Activated T-helper 1 cell treated with anti-CD3 and anti-CD28 coated beads, Interleukin-12 subunit alpha, Interleukin-12 subunit beta, Interleukin-2, Interleukin-4 antibody, amounts not matched to agents 30 ng/mL and 10 ng/mL and 1 ng/mL, durations not matched to agents 14 hours and 24 hours and 36 hours (primary cell): ENCODE results near the gene FAM180B. TPM values are rescaled to one million over a fixed set of nuclear protein-coding genes. Genes with fewer than 3 reads are reported as not detected.

ENCODE experiments used
- DNase-seq: peaks from one replicate; pipeline ENCODE4 v3.0.0; 2021; ENCODE audit warnings: low spot score
- H3K27ac Mint-ChIP-seq: one replicate; pipeline ENCODE4 v1.8.0; 2021; ENCODE audit warnings: mild to moderate bottlenecking, mixed read lengths
- H3K27me3 Mint-ChIP-seq: one replicate; pipeline ENCODE4 v1.8.0; 2022; ENCODE audit warnings: mild to moderate bottlenecking, moderate library complexity, mixed read lengths; ENCODE audit not compliant: insufficient read depth
- H3K36me3 Mint-ChIP-seq: one replicate; pipeline ENCODE4 v1.8.0; 2021; ENCODE audit warnings: low read depth, mixed read lengths
- H3K4me1 Mint-ChIP-seq: one replicate; pipeline ENCODE4 v1.8.0; 2021; ENCODE audit warnings: low read depth, mixed read lengths
- H3K4me3 Mint-ChIP-seq: one replicate; pipeline ENCODE4 v1.8.0; 2021; ENCODE audit warnings: mild to moderate bottlenecking, moderate library complexity, mixed read lengths
- H3K9me3 Mint-ChIP-seq: one replicate; pipeline ENCODE4 v1.8.0; 2021; ENCODE audit warnings: mixed read lengths
- intact Hi-C: fragments of 100-400 bp; cut with micrococcal nuclease; formaldehyde crosslinking; loops from one replicate; pipeline ENCODE4 v1.15.1; 2024
- total RNA-seq: library from RNA; stranded (reverse); gene quantifications from 2 replicates; pipeline ENCODE4 v1.2.3, GENCODE V29; 2022

FAM180B gene
- total RNA-seq, 1 donor from 2014 or later = not detected

DNA sequence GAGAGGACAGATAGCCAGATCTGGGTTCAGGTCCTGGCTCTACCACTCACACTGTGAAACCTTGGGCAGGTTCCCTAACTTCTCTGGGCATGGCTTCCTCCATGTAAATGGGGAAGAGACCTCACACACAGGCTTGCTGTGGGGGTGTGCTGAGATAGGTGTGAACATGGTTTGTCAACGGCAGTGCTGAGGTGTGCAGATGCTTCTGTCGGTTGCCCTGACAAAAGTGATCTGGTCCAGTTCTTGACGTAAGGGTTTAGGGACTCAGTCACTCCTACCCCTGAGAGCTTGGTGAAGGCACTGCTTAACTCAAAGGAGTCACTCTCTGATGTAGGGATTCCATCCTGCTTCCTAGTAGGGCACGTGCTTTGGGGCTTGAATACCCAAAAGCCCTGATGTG is 5.8 kb downstream of the FAM180B start:
- DNase-seq = no peak
- Mint-ChIP-seq H3K27ac (no peak overlapping the region), H3K9me3 (no peaks in the 10 kb centered on the region), H3K36me3 (no peaks in the 10 kb centered on the region), H3K4me1 (peaks cover 6% of the 10 kb centered on the region), H3K27me3 (peaks cover 28% of the 10 kb centered on the region), H3K4me3 (no peak overlapping the region)
- intact Hi-C loops = no loop called here

GRCh38 chr11:47592970-47593369 is 6.5 kb downstream of the FAM180B start:
- Mint-ChIP-seq H3K9me3 (no peaks in the 10 kb centered on the region), H3K4me3 (no peak overlapping the region), H3K4me1 (peaks cover 6% of the 10 kb centered on the region), H3K36me3 (no peaks in the 10 kb centered on the region), H3K27ac (no peak overlapping the region), H3K27me3 (peaks cover 28% of the 10 kb centered on the region)
- DNase-seq = no peak
- intact Hi-C loops = no loop called here

DNA sequence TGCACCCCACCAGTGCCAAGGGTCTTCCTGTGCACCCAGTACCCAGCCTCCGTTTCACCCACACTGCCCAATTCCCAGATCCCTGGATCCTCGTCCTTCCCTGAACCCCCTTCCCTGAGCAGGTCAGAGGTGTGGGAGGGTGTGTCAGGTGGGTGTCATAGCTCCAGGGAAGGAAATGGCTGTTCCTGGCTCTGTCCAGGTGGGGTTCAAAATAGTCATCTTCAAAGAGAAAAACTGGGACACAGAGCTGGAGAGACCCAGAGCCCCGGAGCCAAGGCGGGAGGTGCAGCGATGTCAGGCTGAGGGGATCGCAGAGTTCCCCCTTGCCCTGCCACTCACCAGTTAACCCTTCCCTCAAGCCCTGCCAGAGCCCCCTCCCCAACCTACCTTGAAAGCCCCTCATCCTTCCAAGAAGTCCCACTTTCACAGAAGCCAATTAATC is 7.0 kb downstream of the FAM180B start:
- Mint-ChIP-seq H3K27me3 (peaks cover 28% of the 10 kb centered on the region), H3K4me3 (no peak overlapping the region), H3K36me3 (no peaks in the 10 kb centered on the region), H3K4me1 (peaks cover 6% of the 10 kb centered on the region), H3K27ac (no peak overlapping the region), H3K9me3 (no peaks in the 10 kb centered on the region)
- intact Hi-C loops = no loop called here
- DNase-seq = no peak

GRCh38 chr11:47593934-47594855 is 7.7 kb downstream of the FAM180B start, which contains the start of gene C1QTNF4:
Gene C1QTNF4 (minus strand): TSS chr11:47594411. CDS start chr11:47590810, 3,601 bp downstream.
- Mint-ChIP-seq H3K27me3 (peaks cover 28% of the 10 kb centered on the region), H3K9me3 (no peaks in the 10 kb centered on the region), H3K27ac (no peak within 1 kb of the TSS), H3K36me3 (no peaks in the 10 kb centered on the region), H3K4me1 (peaks cover 6% of the 10 kb centered on the region), H3K4me3 (no peak within 1 kb of the TSS)
- intact Hi-C loops = no loop called here
- DNase-seq = no peak

GRCh38 chr11:47595029-47595428 is 8.6 kb downstream of the FAM180B start:
- no peaks in the 10 kb centered on the region for H3K9me3 Mint-ChIP-seq
- H3K4me3 Mint-ChIP-seq = no peak overlapping the region
- peaks cover 30% of the 10 kb centered on the region for H3K27me3 Mint-ChIP-seq
- no peaks in the 10 kb centered on the region for H3K36me3 Mint-ChIP-seq
- peaks cover 6% of the 10 kb centered on the region for H3K4me1 Mint-ChIP-seq
- DNase-seq = no peak
- intact Hi-C loops = no loop called here
- no peak overlapping the region for H3K27ac Mint-ChIP-seq

DNA sequence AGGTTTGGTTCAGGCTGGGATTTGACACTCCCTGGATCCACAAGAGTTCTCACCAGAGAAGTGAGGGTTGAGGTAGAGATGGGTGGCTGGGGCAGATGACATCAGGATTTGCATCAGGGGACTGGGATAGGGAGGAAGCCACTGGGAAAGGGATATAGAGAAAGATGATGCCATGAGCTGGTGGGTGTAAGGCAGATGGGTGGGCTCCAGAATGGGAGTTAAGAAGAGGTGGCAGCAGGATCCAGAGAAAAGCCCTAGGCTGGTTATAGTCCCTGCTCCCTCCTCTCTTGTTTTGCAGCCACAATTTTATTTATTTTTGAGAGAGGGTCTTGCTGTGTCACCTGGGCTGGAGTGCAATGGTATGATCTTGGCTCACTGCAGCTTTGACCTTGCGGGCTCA is 9.5 kb downstream of the FAM180B start:
- H3K27me3 Mint-ChIP-seq = peaks cover 30% of the 10 kb centered on the region
- peaks cover 6% of the 10 kb centered on the region for H3K4me1 Mint-ChIP-seq
- no peak for DNase-seq
- no peaks in the 10 kb centered on the region for H3K9me3 Mint-ChIP-seq
- intact Hi-C loops = no loop called here
- H3K36me3 Mint-ChIP-seq = no peaks in the 10 kb centered on the region
- no peak overlapping the region for H3K4me3 Mint-ChIP-seq
- H3K27ac Mint-ChIP-seq = no peak overlapping the region

- no peaks in the 10 kb centered on the region for H3K9me3 Mint-ChIP-seq
- no peaks in the 10 kb centered on the region for H3K36me3 Mint-ChIP-seq
- no peaks in the 10 kb centered on the region for H3K4me1 Mint-ChIP-seq
- no peak overlapping the region for H3K27ac Mint-ChIP-seq
- no peak for DNase-seq
- H3K4me3 Mint-ChIP-seq = no peak overlapping the region
- peaks cover 11% of the 10 kb centered on the region for H3K27me3 Mint-ChIP-seq
- intact Hi-C loops = no loop called here
These were observed 13.4 kb downstream of the FAM180B start for GRCh38 chr11:47599902-47600301.

GRCh38 chr11:47603295-47603694 is 16.8 kb downstream of the FAM180B start:
- H3K4me1 Mint-ChIP-seq = peaks cover 3% of the 10 kb centered on the region
- DNase-seq = no peak
- H3K4me3 Mint-ChIP-seq = no peak overlapping the region
- peaks cover 9% of the 10 kb centered on the region for H3K36me3 Mint-ChIP-seq
- intact Hi-C loops = no loop called here
- no peak overlapping the region for H3K27ac Mint-ChIP-seq
- H3K27me3 Mint-ChIP-seq = peaks cover 2% of the 10 kb centered on the region
- H3K9me3 Mint-ChIP-seq = no peaks in the 10 kb centered on the region

- Mint-ChIP-seq H3K4me3 (no peak overlapping the region), H3K4me1 (peaks cover 3% of the 10 kb centered on the region), H3K27ac (no peak overlapping the region), H3K36me3 (peaks cover 13% of the 10 kb centered on the region), H3K9me3 (no peaks in the 10 kb centered on the region), H3K27me3 (no peaks in the 10 kb centered on the region)
- intact Hi-C loops = no loop called here
- no peak for DNase-seq
These were observed 19.4 kb downstream of the FAM180B start for GRCh38 chr11:47605921-47606320.

DNA sequence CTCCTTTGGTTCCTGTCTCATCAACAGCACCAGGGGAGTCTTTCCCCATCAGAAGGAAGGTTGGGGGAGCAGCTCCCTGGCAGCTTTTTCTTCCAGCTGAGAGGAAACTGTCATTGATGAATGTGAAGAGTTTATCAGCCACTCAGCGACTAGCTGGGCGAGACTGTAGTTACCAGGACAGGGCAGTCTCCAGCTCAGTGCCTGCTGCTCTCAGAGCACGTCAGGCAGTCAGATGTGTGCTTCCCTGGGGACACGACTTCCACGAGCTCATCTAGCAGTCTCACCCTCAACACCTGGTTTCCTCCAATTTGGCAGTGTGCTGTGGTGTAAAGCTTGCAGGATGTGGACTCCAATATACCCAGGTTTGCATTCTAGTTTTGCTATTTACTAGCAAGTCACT is 20.3 kb downstream of the FAM180B start:
- Mint-ChIP-seq H3K9me3 (no peaks in the 10 kb centered on the region), H3K27ac (no peak overlapping the region), H3K4me1 (peaks cover 3% of the 10 kb centered on the region), H3K4me3 (no peak overlapping the region), H3K36me3 (peaks cover 17% of the 10 kb centered on the region), H3K27me3 (no peaks in the 10 kb centered on the region)
- no peak for DNase-seq
- intact Hi-C loops = no loop called here

DNA sequence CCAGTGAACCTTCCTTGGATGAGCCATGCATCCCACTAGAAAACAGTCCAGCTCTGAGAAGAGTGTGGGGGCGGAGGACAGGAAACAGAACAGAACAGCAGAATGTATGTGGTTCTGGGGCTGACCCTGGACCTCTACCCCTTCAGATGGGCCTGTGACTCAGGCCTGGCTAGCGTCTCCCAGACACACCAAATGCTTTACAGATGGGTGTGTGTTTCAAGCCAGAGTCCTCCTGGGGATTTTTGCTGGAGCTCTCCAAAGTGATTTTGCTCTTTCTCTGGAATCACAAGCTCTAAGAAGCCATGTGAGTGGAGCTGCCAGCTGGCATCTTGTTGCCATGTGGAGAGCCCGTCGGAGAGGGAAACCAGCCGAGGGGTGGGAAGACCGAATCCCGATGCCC is 20.9 kb downstream of the FAM180B start:
- peaks cover 3% of the 10 kb centered on the region for H3K4me1 Mint-ChIP-seq
- H3K27me3 Mint-ChIP-seq = no peaks in the 10 kb centered on the region
- intact Hi-C loops = no loop called here
- no peaks in the 10 kb centered on the region for H3K9me3 Mint-ChIP-seq
- H3K27ac Mint-ChIP-seq = no peak overlapping the region
- H3K4me3 Mint-ChIP-seq = no peak overlapping the region
- H3K36me3 Mint-ChIP-seq = peaks cover 18% of the 10 kb centered on the region
- no peak for DNase-seq

DNA sequence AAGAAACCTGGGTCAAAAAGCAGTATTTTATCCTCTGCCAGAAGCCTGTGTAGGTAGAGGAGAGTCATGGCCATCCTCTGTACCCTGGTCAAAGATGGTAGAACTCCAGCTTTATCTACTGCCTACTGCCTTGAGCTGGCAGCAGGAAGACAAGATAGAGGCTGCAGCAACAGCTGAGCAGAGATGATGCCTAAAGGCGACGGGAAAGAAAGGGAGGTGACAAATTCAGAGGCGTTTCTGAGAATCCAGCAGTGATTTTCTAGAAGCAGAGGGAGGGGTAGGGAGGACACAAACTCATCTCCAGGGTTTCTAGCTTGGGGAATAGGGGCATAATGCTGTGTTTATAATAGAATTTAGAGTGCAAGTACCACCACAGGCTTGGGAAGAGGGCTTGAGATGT is 23.2 kb downstream of the FAM180B start:
- no peak for DNase-seq
- no peak overlapping the region for H3K4me3 Mint-ChIP-seq
- intact Hi-C loops = no loop called here
- H3K27me3 Mint-ChIP-seq = no peaks in the 10 kb centered on the region
- H3K36me3 Mint-ChIP-seq = peaks cover 18% of the 10 kb centered on the region
- H3K27ac Mint-ChIP-seq = no peak overlapping the region
- peaks cover 3% of the 10 kb centered on the region for H3K4me1 Mint-ChIP-seq
- H3K9me3 Mint-ChIP-seq = no peaks in the 10 kb centered on the region

DNA sequence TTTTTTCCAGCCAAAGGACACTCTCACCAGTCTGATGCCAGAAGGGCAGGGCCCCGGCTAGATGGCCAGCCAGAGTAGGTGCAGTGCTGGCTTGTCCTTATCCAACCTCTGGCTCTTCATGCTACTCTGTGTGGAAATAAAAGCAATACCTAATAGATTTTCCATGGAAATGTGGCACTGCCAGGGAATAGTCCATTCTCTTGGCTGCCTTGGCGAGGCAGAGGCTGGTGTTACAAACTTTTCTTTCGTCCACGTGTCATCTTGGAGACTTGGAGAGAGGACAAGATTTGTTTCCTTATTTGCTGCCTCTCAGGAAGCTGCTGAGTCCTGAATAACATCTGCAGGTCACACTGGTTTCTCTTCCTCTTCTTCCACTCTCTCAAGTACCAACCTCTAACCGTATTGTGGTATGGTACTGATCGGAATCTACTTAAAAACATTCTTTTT is 24.9 kb downstream of the FAM180B start:
- Mint-ChIP-seq H3K4me1 (peaks cover 3% of the 10 kb centered on the region), H3K27me3 (no peaks in the 10 kb centered on the region), H3K4me3 (no peak overlapping the region), H3K36me3 (peaks cover 20% of the 10 kb centered on the region), H3K9me3 (no peaks in the 10 kb centered on the region), H3K27ac (no peak overlapping the region)
- intact Hi-C loops = no loop called here
- no peak for DNase-seq
